Smooth muscle cell (in vitro differentiated cells): ENCODE measurements around the gene PPFIBP2. TPM values are rescaled to one million over a fixed set of nuclear protein-coding genes. Genes with fewer than 3 reads are reported as not detected.

Source experiments
- DNase-seq: peaks from one replicate; lab custom pipeline; 2025; ENCODE audit not compliant: unreplicated experiment; lab: John Stamatoyannopoulos, UW
- H2AFZ ChIP-seq: fragments of 200-600 bp; sonication (generic); 2 replicates; pipeline ENCODE4 v1.6.0; 2016; ENCODE audit warnings: antibody characterized with exemption, low read depth, mild to moderate bottlenecking
- H3F3A ChIP-seq: fragments of 200-600 bp; sonication (generic); 2 replicates; pipeline ENCODE4 v1.6.0; 2017; ENCODE audit warnings: antibody characterized with exemption, low read depth
- H3K27ac ChIP-seq: fragments of 200-600 bp; sonication (generic); 2 replicates; pipeline ENCODE4 v1.5.1; 2016; ENCODE audit warnings: low read depth, mild to moderate bottlenecking
- H3K27me3 ChIP-seq: fragments of 200-600 bp; sonication (generic); 2 replicates; pipeline ENCODE4 v1.6.1; 2016; ENCODE audit warnings: low read depth, mild to moderate bottlenecking
- H3K36me3 ChIP-seq: fragments of 200-600 bp; sonication (generic); 2 replicates; pipeline ENCODE4 v1.5.1; 2016; ENCODE audit warnings: low read depth
- H3K4me1 ChIP-seq: fragments of 200-600 bp; sonication (generic); 2 replicates; pipeline ENCODE4 v1.5.1; 2016; ENCODE audit warnings: low read depth
- H3K4me2 ChIP-seq: fragments of 200-600 bp; sonication (generic); 2 replicates; pipeline ENCODE4 v1.6.0; 2016; ENCODE audit warnings: mild to moderate bottlenecking
- H3K4me3 ChIP-seq: fragments of 200-600 bp; sonication (generic); 2 replicates; pipeline ENCODE4 v1.5.1; 2016; ENCODE audit warnings: mild to moderate bottlenecking
- H3K79me2 ChIP-seq: fragments of 200-600 bp; sonication (generic); 2 replicates; pipeline ENCODE4 v1.6.0; 2016; ENCODE audit warnings: low read depth, mild to moderate bottlenecking
- H3K9ac ChIP-seq: fragments of 200-600 bp; sonication (generic); 2 replicates; pipeline ENCODE4 v1.6.0; 2016; ENCODE audit warnings: low read depth
- H3K9me3 ChIP-seq: fragments of 200-600 bp; sonication (generic); replicated peaks from 2 replicates; pipeline ENCODE4 v1.5.1; 2016; ENCODE audit warnings: low read depth
- H4K20me1 ChIP-seq: fragments of 200-600 bp; sonication (generic); 2 replicates; pipeline ENCODE4 v1.6.0; 2016; ENCODE audit warnings: low read depth
- WGBS: methylation state at CpG from one replicate; pipeline ENCODE4 v1.1.7; 2016; ENCODE audit warnings: low lambda C conversion rate; 5-methylcytosine and 5-hydroxymethylcytosine counted together
- polyA plus RNA-seq: library from polyadenylated mRNA; unstranded; fragments of >200 nt; fragmentation: Nextera tagmentation; extraction: Ambion mirVana; gene quantifications from 2 replicates; pipeline ENCODE4 v1.2.1, GENCODE V29; 2016
- total RNA-seq: library from RNA; depleted of rRNA; stranded (reverse); fragments of >200 nt; gene quantifications from 2 replicates; pipeline ENCODE4 v1.2.3, GENCODE V29; 2014
- TF ChIP-seq, protein P1 (sequence below): fragments of 200-600 bp; sonication (generic); IDR thresholded peaks from 2 replicates; pipeline ENCODE4 v1.5.1; 2017; ENCODE audit warnings: borderline replicate concordance, mild to moderate bottlenecking, antibody characterized with exemption; ENCODE audit not compliant: insufficient read depth, poor library complexity, severe bottlenecking

The PPFIBP2 gene
- total and polyA plus RNA-seq, 2 experiments from 2014 or later, result 9.8 to 20.2 TPM

DNA sequence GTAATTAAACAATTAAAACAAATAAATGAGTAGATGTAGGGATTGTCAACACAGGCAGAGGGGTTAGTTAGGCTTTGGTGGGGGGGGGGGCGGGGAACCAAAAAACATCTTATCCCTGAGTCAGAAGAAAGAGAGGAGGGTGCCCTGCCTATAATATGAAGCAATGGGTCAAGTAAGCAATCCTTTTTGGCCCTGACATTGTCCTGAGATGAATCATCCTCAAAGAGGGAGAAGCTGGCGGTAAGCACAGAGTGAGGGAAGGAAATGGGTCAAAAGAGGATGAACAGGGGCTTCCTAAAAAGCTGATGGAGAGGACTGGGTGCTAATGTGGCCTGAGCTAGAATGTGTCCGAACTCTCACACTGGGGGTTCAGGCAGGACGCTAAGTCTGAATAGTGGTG lies 23.7 kb upstream of the PPFIBP2 start:
- Histone ChIP-seq H3K4me3 (no peak overlapping the region), H2AFZ (no peak overlapping the region), H3K79me2 (no peaks in the 10 kb centered on the region), H3K27me3 (no peaks in the 10 kb centered on the region), H3K9me3 (no peaks in the 10 kb centered on the region), H3K27ac (no peak overlapping the region), H3F3A (no peaks in the 10 kb centered on the region), H3K4me2 (no peak overlapping the region), H3K4me1 (no peaks in the 10 kb centered on the region), H3K9ac (no peak overlapping the region), H3K36me3 (no peaks in the 10 kb centered on the region), H4K20me1 (no peaks in the 10 kb centered on the region)
- no peak for DNase-seq
- TF ChIP-seq, protein P1, sequence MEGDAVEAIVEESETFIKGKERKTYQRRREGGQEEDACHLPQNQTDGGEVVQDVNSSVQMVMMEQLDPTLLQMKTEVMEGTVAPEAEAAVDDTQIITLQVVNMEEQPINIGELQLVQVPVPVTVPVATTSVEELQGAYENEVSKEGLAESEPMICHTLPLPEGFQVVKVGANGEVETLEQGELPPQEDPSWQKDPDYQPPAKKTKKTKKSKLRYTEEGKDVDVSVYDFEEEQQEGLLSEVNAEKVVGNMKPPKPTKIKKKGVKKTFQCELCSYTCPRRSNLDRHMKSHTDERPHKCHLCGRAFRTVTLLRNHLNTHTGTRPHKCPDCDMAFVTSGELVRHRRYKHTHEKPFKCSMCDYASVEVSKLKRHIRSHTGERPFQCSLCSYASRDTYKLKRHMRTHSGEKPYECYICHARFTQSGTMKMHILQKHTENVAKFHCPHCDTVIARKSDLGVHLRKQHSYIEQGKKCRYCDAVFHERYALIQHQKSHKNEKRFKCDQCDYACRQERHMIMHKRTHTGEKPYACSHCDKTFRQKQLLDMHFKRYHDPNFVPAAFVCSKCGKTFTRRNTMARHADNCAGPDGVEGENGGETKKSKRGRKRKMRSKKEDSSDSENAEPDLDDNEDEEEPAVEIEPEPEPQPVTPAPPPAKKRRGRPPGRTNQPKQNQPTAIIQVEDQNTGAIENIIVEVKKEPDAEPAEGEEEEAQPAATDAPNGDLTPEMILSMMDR, result no peak
- WGBS, result 65% methylated on average over 4 of the region's 4 CpGs

DNA sequence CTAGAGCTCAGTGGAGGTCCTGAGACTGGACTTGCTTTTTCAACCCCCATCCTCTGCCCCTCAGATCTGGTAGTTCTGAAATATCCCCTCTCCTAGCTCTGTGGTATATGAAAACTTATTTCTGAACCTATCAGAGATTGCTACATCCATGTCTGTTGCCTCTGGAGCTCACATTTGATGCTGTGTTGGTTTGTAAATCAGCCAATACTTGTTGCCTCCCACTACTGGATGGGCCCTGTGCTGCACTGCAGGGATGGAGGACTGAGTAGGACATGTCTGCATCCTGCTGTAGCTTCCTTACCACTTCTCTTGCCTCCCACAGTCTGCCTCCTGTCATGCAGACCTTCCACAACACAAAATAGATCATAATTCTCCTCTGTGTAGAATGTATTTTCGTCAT lies 23.3 kb upstream of the PPFIBP2 start:
- Histone ChIP-seq H3K36me3 (no peaks in the 10 kb centered on the region), H3K4me2 (no peak overlapping the region)

GRCh38 chr11:7492253-7492652 lies 21.5 kb upstream of the PPFIBP2 start:
- Histone ChIP-seq H3F3A (no peaks in the 10 kb centered on the region), H3K4me1 (no peaks in the 10 kb centered on the region), H3K4me2 (no peak overlapping the region), H3K9me3 (no peaks in the 10 kb centered on the region), H4K20me1 (no peaks in the 10 kb centered on the region), H3K4me3 (no peak overlapping the region), H3K36me3 (no peaks in the 10 kb centered on the region), H3K27ac (no peak overlapping the region), H3K9ac (no peak overlapping the region), H3K79me2 (no peaks in the 10 kb centered on the region), H3K27me3 (no peaks in the 10 kb centered on the region), H2AFZ (no peak overlapping the region)
- TF ChIP-seq, protein P1, result no peak
- DNase-seq, result no peak
- 95% methylated on average over 1 of the region's 1 CpG for WGBS

More for the DNA sequence above, 23.3 kb upstream of the PPFIBP2 start:
- H3K27me3 ChIP-seq, result no peaks in the 10 kb centered on the region
- H3K4me1 ChIP-seq, result no peaks in the 10 kb centered on the region
- no peak for DNase-seq
- no peaks in the 10 kb centered on the region for H4K20me1 ChIP-seq
- no peak overlapping the region for H2AFZ ChIP-seq
- no peak overlapping the region for H3K4me3 ChIP-seq
- H3K27ac ChIP-seq, result no peak overlapping the region
- no peak overlapping the region for H3K9ac ChIP-seq
- no peaks in the 10 kb centered on the region for H3F3A ChIP-seq
- TF ChIP-seq, protein P1, result no peak
- no peaks in the 10 kb centered on the region for H3K9me3 ChIP-seq
- WGBS, result 90% methylated on average over 1 of the region's 1 CpG
- H3K79me2 ChIP-seq, result no peaks in the 10 kb centered on the region

DNA sequence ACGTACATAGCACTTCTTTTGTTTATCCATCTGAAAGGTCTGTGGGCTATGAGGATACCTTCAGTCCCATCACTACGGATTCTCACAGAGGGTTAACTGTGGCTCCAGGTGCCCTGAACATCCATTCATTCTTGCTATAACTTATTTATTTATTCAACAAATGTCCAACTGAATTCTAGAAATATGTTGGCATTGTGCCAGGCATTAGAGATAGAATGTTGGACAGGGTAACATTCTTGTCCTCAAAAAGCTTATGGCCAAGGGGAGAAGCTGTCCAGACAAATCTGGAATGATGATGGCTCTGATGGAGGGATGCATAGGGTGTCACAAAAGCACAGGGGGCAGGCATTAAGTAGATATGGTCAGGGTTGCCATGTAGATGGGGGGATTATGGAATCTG lies 20.1 kb upstream of the PPFIBP2 start:
- Histone ChIP-seq H2AFZ (no peak overlapping the region), H3K4me1 (no peaks in the 10 kb centered on the region), H3K36me3 (no peaks in the 10 kb centered on the region), H3K9me3 (no peaks in the 10 kb centered on the region), H3K79me2 (no peaks in the 10 kb centered on the region), H3K27ac (no peak overlapping the region), H3K4me3 (no peak overlapping the region), H3K9ac (no peak overlapping the region), H3F3A (no peaks in the 10 kb centered on the region), H3K27me3 (no peaks in the 10 kb centered on the region), H4K20me1 (no peaks in the 10 kb centered on the region), H3K4me2 (no peak overlapping the region)
- no peak for DNase-seq
- 92% methylated on average over 2 of the region's 2 CpGs for WGBS
- TF ChIP-seq, protein P1, result no peak
